ENCODE results near the gene MSI1.

GRCh38 chr12:120362516-120363273, 6.3 kb downstream of the MSI1 start:
- TF ChIP-seq, protein P1, sequence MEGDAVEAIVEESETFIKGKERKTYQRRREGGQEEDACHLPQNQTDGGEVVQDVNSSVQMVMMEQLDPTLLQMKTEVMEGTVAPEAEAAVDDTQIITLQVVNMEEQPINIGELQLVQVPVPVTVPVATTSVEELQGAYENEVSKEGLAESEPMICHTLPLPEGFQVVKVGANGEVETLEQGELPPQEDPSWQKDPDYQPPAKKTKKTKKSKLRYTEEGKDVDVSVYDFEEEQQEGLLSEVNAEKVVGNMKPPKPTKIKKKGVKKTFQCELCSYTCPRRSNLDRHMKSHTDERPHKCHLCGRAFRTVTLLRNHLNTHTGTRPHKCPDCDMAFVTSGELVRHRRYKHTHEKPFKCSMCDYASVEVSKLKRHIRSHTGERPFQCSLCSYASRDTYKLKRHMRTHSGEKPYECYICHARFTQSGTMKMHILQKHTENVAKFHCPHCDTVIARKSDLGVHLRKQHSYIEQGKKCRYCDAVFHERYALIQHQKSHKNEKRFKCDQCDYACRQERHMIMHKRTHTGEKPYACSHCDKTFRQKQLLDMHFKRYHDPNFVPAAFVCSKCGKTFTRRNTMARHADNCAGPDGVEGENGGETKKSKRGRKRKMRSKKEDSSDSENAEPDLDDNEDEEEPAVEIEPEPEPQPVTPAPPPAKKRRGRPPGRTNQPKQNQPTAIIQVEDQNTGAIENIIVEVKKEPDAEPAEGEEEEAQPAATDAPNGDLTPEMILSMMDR (IDR thresholded peaks at IDR 0.05), result no peak
- no peak for TF ChIP-seq POLR2A (IDR thresholded peaks at IDR 0.05; ENCODE audit: low read depth)

All from esophagus muscularis mucosa (tissue), 3 donors.